Dendritic cell treated with granulocyte-macrophage colony-stimulating factor and Interleukin-4, amounts not matched to agents 40 ng/mL and 50 ng/mL, for 4 days (primary cell): ENCODE measurements around the gene CEPT1.

Experiments
- H3K27ac Mint-ChIP-seq: one replicate; pipeline ENCODE4 v1.8.0; 2022; ENCODE audit warnings: mild to moderate bottlenecking, mixed read lengths
- H3K27me3 Mint-ChIP-seq: one replicate; pipeline ENCODE4 v1.8.0; 2022; ENCODE audit warnings: mild to moderate bottlenecking, mixed read lengths
- H3K36me3 Mint-ChIP-seq: one replicate; pipeline ENCODE4 v1.8.0; 2022; ENCODE audit warnings: low read depth, mixed read lengths
- H3K4me1 Mint-ChIP-seq: one replicate; pipeline ENCODE4 v1.8.0; 2022; ENCODE audit warnings: low read depth, mixed read lengths
- H3K4me3 Mint-ChIP-seq: one replicate; pipeline ENCODE4 v1.8.0; 2022; ENCODE audit warnings: mild to moderate bottlenecking, moderate library complexity, mixed read lengths
- H3K9me3 Mint-ChIP-seq: one replicate; pipeline ENCODE4 v1.8.0; 2022; ENCODE audit warnings: mixed read lengths
- intact Hi-C: fragments of 100-400 bp; cut with micrococcal nuclease; formaldehyde crosslinking; loops from one replicate; pipeline ENCODE4 v1.15.0; 2022

CEPT1 gene

GRCh38 chr1:111202707-111203623 is 62.9 kb downstream of the CEPT1 start:
- Mint-ChIP-seq H3K27ac (peak overlapping the region; percentile 83), H3K36me3 (no peaks in the 10 kb centered on the region), H3K4me1 (peaks cover 86% of the 10 kb centered on the region), H3K9me3 (no peaks in the 10 kb centered on the region), H3K27me3 (no peaks in the 10 kb centered on the region), H3K4me3 (peak overlapping the region; percentile 76)
- intact Hi-C loops, result loop anchor here (5.0 kb wide), 1 partner anchor 76 kb away; no protein-coding TSS in a partner anchor

GRCh38 chr1:111203681-111204200 is 63.7 kb downstream of the CEPT1 start:
- H3K27me3 Mint-ChIP-seq, result no peaks in the 10 kb centered on the region
- peak overlapping the region; percentile 83 for H3K27ac Mint-ChIP-seq
- no peaks in the 10 kb centered on the region for H3K9me3 Mint-ChIP-seq
- intact Hi-C loops, result loop anchor here (5.0 kb wide), 1 partner anchor 76 kb away; no protein-coding TSS in a partner anchor
- peaks cover 87% of the 10 kb centered on the region for H3K4me1 Mint-ChIP-seq
- peak overlapping the region; percentile 76 for H3K4me3 Mint-ChIP-seq
- no peaks in the 10 kb centered on the region for H3K36me3 Mint-ChIP-seq

GRCh38 chr1:111204201-111204982 is 64.4 kb downstream of the CEPT1 start:
- H3K4me3 Mint-ChIP-seq, result peak overlapping the region; percentile 76
- H3K36me3 Mint-ChIP-seq, result no peaks in the 10 kb centered on the region
- H3K27ac Mint-ChIP-seq, result peak overlapping the region; percentile 83
- intact Hi-C loops, result loop anchor here (5.0 kb wide), 1 partner anchor 77 kb away; no protein-coding TSS in a partner anchor
- H3K4me1 Mint-ChIP-seq, result peaks cover 81% of the 10 kb centered on the region
- H3K9me3 Mint-ChIP-seq, result no peaks in the 10 kb centered on the region
- no peaks in the 10 kb centered on the region for H3K27me3 Mint-ChIP-seq

- no peaks in the 10 kb centered on the region for H3K9me3 Mint-ChIP-seq
- H3K27me3 Mint-ChIP-seq, result no peaks in the 10 kb centered on the region
- peak overlapping the region; percentile 83 for H3K27ac Mint-ChIP-seq
- no peaks in the 10 kb centered on the region for H3K36me3 Mint-ChIP-seq
- peak overlapping the region; percentile 76 for H3K4me3 Mint-ChIP-seq
- peaks cover 75% of the 10 kb centered on the region for H3K4me1 Mint-ChIP-seq
- intact Hi-C loops, result loop anchor here (5.0 kb wide), 1 partner anchor 78 kb away; no protein-coding TSS in a partner anchor
Observed at GRCh38 chr1:111204983-111205713, 65.1 kb downstream of the CEPT1 start.

- Mint-ChIP-seq H3K36me3 (no peaks in the 10 kb centered on the region), H3K4me1 (peaks cover 69% of the 10 kb centered on the region), H3K4me3 (no peak overlapping the region), H3K27ac (peak overlapping the region; percentile 83), H3K27me3 (no peaks in the 10 kb centered on the region), H3K9me3 (no peaks in the 10 kb centered on the region)
- intact Hi-C loops, result no loop called here
Observed at GRCh38 chr1:111205714-111206050, 65.7 kb downstream of the CEPT1 start.

- intact Hi-C loops, result no loop called here
- peaks cover 59% of the 10 kb centered on the region for H3K4me1 Mint-ChIP-seq
Observed at GRCh38 chr1:111208921-111209320, 68.9 kb downstream of the CEPT1 start.

GRCh38 chr1:111209622-111210021 is 69.6 kb downstream of the CEPT1 start:
- H3K27ac Mint-ChIP-seq, result no peak overlapping the region
- no peaks in the 10 kb centered on the region for H3K9me3 Mint-ChIP-seq

More at GRCh38 chr1:111208921-111209320, 68.9 kb downstream of the CEPT1 start:
- Mint-ChIP-seq H3K27ac (no peak overlapping the region), H3K4me3 (no peak overlapping the region), H3K36me3 (no peaks in the 10 kb centered on the region), H3K27me3 (no peaks in the 10 kb centered on the region), H3K9me3 (no peaks in the 10 kb centered on the region)

GRCh38 chr1:111211921-111212320 is 71.9 kb downstream of the CEPT1 start:
- Mint-ChIP-seq H3K4me1 (peaks cover 62% of the 10 kb centered on the region), H3K27ac (no peak overlapping the region), H3K9me3 (no peaks in the 10 kb centered on the region)

More at GRCh38 chr1:111209622-111210021, 69.6 kb downstream of the CEPT1 start:
- Mint-ChIP-seq H3K27me3 (no peaks in the 10 kb centered on the region), H3K4me3 (no peak overlapping the region), H3K36me3 (no peaks in the 10 kb centered on the region), H3K4me1 (peaks cover 62% of the 10 kb centered on the region)
- intact Hi-C loops, result loop anchor here (10.0 kb wide), 1 partner anchor 135 kb away; no protein-coding TSS in a partner anchor

GRCh38 chr1:111212634-111213335 is 72.8 kb downstream of the CEPT1 start:
- Mint-ChIP-seq H3K4me3 (no peak overlapping the region), H3K9me3 (no peaks in the 10 kb centered on the region), H3K27ac (no peak overlapping the region), H3K27me3 (no peaks in the 10 kb centered on the region), H3K36me3 (no peaks in the 10 kb centered on the region), H3K4me1 (peaks cover 62% of the 10 kb centered on the region)
- intact Hi-C loops, result loop anchor here (10.0 kb wide), 1 partner anchor 132 kb away; no protein-coding TSS in a partner anchor

More at GRCh38 chr1:111211921-111212320, 71.9 kb downstream of the CEPT1 start:
- H3K4me3 Mint-ChIP-seq, result no peak overlapping the region
- H3K36me3 Mint-ChIP-seq, result no peaks in the 10 kb centered on the region
- intact Hi-C loops, result loop anchor here (10.0 kb wide), 1 partner anchor 133 kb away; no protein-coding TSS in a partner anchor
- no peaks in the 10 kb centered on the region for H3K27me3 Mint-ChIP-seq

GRCh38 chr1:111213412-111213811 is 73.4 kb downstream of the CEPT1 start:
- Mint-ChIP-seq H3K36me3 (no peaks in the 10 kb centered on the region), H3K4me1 (peaks cover 65% of the 10 kb centered on the region), H3K4me3 (no peak overlapping the region), H3K27me3 (no peaks in the 10 kb centered on the region), H3K9me3 (no peaks in the 10 kb centered on the region), H3K27ac (no peak overlapping the region)
- intact Hi-C loops, result loop anchor here (10.0 kb wide), 1 partner anchor 131 kb away; no protein-coding TSS in a partner anchor

GRCh38 chr1:111214074-111214801 is 74.2 kb downstream of the CEPT1 start:
- Mint-ChIP-seq H3K4me1 (peaks cover 67% of the 10 kb centered on the region), H3K27ac (no peak overlapping the region), H3K36me3 (no peaks in the 10 kb centered on the region), H3K9me3 (no peaks in the 10 kb centered on the region), H3K4me3 (no peak overlapping the region), H3K27me3 (no peaks in the 10 kb centered on the region)
- intact Hi-C loops, result loop anchor here (10.0 kb wide), 1 partner anchor 131 kb away; no protein-coding TSS in a partner anchor

- Mint-ChIP-seq H3K9me3 (no peaks in the 10 kb centered on the region), H3K27ac (peak overlapping the region; percentile 79), H3K36me3 (no peaks in the 10 kb centered on the region), H3K4me1 (peaks cover 73% of the 10 kb centered on the region), H3K4me3 (no peak overlapping the region), H3K27me3 (no peaks in the 10 kb centered on the region)
- intact Hi-C loops, result loop anchor here (10.0 kb wide), 1 partner anchor 130 kb away; no protein-coding TSS in a partner anchor
Observed at GRCh38 chr1:111214884-111215283, 74.9 kb downstream of the CEPT1 start.
